Uterus (tissue), 2 donors: ENCODE data around the gene SCUBE3.

Experiments
- POLR2A ChIP-seq, 2 donors: fragments of 450-650 bp; IDR thresholded peaks; one replicate each; pipeline ENCODE4 v1.6.1; 2016; ENCODE audit warnings: antibody characterized with exemption in 2 of 2, mild to moderate bottlenecking in 1 of 2, moderate library complexity in 1 of 2
- TF ChIP-seq, protein P1 (sequence below), 4 experiments: fragments of 200-600 bp in 2 of 4; fragments of 450-650 bp in 2 of 4; sonication (generic) in 2 of 4; IDR thresholded peaks; one replicate each; pipeline ENCODE4 v1.5.1; 2016 to 2019; ENCODE audit warnings: antibody characterized with exemption in 4 of 4, mild to moderate bottlenecking in 2 of 4, moderate library complexity in 1 of 4

DNA sequence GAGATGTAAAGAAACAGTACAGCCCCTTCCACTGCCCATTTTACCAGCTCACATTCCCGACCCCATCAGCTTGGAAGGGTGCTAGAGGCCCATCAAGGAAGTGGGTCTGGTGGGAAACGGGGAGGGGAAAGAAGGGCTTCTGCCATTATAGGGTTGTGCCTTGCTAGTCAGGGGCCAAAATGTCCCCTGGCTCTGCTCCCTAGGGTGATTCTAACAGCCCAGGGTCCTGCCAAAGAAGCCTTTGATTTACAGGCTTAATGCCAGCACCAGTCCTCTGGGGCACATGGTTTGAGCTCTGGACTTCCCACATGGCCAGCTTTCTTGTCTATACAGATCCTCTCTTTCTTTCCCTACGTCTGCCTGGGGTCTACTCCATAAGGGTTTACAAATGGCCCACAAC lies 35.2 kb downstream of the SCUBE3 start:
- TF ChIP-seq, protein P1, sequence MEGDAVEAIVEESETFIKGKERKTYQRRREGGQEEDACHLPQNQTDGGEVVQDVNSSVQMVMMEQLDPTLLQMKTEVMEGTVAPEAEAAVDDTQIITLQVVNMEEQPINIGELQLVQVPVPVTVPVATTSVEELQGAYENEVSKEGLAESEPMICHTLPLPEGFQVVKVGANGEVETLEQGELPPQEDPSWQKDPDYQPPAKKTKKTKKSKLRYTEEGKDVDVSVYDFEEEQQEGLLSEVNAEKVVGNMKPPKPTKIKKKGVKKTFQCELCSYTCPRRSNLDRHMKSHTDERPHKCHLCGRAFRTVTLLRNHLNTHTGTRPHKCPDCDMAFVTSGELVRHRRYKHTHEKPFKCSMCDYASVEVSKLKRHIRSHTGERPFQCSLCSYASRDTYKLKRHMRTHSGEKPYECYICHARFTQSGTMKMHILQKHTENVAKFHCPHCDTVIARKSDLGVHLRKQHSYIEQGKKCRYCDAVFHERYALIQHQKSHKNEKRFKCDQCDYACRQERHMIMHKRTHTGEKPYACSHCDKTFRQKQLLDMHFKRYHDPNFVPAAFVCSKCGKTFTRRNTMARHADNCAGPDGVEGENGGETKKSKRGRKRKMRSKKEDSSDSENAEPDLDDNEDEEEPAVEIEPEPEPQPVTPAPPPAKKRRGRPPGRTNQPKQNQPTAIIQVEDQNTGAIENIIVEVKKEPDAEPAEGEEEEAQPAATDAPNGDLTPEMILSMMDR (IDR thresholded peaks at IDR 0.05): no peak
- TF ChIP-seq POLR2A (IDR thresholded peaks at IDR 0.05): no peak
